Skeletal muscle cell (primary cell): Measurements from ENCODE around the gene MRPS2.

Experiments used
- DNase-seq: peaks from one replicate; pipeline ENCODE4 v3.0.0-alpha.2; 2010; ENCODE audit warnings: low read depth
- H3K4me3 ChIP-seq: 2 replicates; pipeline ENCODE4 v1.5.1; 2011; ENCODE audit warnings: low read depth, mild to moderate bottlenecking, control low read depth, low read length, moderate library complexity

Gene MRPS2

DNA sequence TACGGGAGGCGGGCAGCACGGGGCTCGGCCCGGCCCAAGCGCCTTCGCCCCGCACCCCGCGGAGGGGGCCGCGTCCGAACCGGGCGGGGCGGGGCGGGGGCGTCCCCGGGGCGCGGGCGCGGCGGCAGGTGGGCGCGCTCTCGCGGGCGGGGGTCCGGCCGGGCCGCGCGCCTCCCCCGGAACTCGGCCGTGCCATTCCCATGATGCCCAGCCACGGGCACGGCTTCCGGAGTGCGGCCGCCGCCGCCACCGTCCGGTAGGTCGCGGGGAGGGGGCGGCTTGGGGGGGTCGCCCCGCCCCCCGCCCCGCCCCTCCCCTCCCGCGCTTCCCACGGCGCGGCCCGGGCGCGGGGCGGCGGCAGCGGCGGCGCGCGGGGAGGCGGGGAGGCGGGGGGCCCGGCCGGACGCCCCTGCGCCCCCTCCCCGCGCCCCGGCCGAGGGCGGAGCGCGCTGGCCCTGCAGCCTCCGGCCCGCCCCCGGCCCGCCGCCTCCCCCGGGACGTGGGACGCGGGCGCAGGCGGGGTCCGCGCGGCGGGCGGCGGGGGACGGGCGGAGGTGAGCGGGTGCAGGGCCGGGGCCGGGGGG, 20.9 kb upstream of the MRPS2 start, which contains the start of gene PPP1R26:
Gene PPP1R26 (plus strand): TSS at position 314 of the 584 bp plus-strand sequence. CDS start 4,729 bp downstream, outside the sequence.
- no peak for DNase-seq
- peak within 1 kb of the TSS; percentile 81 for H3K4me3 ChIP-seq

DNA sequence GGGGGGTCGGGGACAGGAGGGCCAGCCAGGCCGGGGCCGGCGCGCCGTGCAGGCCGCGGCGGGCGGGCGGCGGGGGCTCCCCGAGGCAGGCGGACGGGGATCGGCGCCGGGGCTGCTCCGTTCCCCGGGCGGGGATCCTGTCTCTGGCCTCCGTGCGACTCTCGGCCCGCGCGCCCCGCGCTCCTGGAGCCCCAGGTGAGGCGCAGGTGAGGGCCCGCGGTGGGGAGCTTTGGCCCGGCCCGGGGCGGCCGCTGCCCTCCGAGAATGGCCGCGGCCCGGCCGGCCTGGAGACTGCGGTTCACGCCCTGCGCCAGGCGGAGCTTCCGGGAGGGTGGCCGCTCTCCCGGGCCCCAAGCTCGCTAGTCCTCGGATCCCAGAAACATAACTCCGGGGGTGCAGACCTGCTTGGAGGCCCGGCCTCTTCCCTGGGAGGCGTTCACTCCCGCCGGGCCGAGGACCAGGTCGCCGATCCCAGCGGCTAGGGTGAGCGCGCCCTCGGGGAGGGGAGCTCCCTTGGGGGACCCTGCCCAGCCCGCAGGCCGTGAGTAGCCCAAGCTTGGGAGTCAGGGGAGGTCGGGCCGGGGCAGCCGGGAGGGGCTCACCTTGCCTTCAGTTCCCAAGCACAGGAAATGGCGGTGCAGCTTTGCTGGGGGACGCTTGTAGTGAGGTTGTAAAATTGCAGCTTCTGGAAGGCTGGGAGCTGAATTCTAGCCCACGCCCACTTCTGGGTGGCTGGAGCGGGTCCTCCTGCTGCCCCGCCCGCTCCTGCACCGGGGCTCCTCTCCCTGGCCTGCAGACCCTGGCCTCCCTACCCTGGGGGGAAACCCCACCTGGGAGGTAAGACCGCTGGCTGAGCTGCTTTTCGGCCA, 20.2 kb upstream of the MRPS2 start:
- peak overlapping the region; percentile 81 for H3K4me3 ChIP-seq
- no peak for DNase-seq

DNA sequence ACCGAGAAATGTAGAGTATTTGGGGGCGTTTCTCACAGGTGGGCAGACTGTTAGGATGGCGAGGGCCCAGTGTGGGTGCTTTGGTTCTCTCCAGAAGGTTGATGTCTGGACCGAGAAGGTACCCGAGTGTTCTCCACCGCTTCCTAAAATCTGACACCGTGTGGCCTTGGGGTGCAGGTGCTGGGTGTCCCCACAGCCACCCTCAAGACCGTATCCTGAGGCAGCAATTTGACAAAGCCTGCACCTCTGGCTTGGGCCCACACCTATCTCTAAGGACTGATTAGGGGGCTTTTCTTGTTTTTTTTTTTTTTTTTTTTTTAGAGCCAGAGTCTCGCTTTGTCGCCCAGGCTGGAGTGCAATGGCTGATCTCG, 19.6 kb upstream of the MRPS2 start:
- H3K4me3 ChIP-seq, result peak overlapping the region; percentile 81
- no peak for DNase-seq

DNA sequence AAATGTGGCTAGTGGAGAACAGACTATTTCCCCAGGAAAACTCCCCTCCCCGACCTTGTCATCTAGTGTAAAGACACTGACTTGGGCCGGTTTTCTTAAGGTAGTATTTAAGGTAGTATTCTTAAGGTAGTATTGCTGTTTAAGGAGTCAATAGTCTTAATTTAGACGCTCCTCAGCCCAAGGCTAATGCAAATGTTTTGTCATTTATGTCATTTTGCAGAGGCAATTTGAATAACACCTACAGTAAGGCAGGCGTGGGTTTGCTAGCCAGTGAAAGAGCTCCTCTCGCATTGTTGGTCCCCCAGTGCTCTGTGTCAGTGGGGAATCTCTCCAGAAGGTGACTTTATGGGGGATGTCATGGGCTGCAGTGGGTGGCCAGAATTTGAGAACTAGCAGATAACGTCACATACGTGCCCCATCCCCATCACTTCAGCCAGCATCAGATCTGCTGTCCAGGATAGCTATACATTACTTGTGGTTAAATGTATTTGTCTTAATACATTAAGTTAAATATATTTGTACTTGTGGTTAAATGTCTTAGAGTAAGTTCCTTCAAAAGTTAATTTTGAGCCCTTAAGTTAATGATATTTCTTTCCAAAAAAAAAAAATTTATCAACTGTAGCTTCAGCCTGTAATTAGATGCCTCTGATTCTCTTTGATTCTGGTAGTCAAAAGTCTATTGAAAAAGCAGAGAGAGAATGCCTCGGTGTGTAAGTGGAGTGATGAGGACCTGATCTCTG, 18.3 kb upstream of the MRPS2 start:
- no peak overlapping the region for H3K4me3 ChIP-seq
- DNase-seq, result no peak

DNA sequence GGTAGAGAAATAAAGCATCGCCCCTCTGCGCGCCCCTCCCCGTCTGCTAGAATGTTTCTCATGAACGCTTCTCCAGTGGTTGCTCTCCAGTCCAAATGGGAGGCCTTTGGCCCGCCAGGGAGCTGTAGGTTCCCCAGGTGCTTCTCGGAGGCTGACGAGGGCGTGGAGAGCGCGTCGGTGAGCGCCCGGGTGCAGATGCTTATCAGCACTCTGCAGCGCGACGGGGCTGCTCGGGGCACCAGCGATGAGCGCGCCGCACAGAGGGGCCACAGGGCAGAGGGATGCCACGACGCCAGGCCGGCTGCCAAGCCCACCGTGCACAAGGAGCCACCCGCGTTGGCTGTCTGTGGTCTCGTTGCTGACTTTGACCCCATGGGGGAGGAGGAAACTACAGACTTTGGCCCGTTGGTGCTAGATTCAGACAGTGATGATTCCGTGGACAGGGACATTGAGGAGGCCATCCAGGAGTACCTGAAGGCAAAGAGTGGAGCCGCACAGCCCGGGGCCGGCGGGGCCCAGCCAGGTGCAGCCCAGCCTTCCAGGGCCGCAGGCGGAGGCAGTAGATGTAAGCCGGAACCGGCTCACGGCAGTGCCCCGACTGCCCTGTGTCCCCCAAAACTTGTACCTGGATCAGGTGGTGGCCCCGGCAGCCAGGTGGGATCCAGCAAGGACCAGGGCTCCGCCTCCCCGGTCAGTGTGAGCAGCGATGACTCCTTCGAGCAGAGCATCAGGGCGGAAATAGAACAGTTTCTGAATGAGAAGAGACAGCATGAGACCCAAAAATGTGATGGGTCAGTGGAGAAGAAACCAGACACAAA, 15.8 kb upstream of the MRPS2 start:
- no peak for DNase-seq
- no peak overlapping the region for H3K4me3 ChIP-seq

DNA sequence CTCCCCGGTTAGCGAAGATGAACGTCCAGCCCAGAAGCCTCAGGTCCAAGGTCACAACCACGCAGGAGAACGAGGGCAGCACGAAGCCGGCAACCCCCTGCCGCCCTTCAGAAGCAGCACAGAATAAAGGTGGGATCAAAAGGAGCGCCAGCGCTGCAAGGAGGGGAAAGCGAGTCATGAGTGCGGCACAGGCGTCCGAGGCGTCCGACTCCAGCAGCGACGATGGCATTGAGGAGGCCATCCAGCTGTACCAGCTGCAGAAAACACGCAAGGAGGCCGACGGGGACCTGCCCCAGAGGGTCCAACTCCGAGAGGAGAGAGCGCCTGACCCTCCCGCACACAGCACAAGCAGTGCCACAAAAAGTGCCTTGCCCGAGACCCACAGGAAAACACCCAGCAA, 15.1 kb upstream of the MRPS2 start:
- no peak overlapping the region for H3K4me3 ChIP-seq
- no peak for DNase-seq

DNA sequence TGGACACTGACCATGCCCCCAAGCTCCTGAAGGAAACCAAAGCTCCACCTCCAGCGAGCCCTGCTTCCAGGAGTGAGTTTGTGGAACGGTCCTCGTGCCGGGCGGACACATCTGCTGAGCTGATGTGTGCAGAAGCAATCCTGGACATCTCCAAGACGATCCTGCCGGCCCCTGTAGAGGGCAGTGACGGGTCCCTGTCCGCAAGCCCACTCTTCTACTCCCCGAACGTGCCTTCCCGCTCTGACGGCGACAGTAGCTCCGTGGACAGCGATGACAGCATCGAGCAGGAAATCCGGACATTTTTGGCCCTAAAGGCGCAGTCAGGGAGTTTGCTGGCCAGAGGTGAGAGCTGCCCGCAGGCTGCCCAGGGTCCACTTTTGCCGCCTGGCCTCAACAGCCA, 14.7 kb upstream of the MRPS2 start:
- no peak for DNase-seq
- H3K4me3 ChIP-seq, result no peak overlapping the region

DNA sequence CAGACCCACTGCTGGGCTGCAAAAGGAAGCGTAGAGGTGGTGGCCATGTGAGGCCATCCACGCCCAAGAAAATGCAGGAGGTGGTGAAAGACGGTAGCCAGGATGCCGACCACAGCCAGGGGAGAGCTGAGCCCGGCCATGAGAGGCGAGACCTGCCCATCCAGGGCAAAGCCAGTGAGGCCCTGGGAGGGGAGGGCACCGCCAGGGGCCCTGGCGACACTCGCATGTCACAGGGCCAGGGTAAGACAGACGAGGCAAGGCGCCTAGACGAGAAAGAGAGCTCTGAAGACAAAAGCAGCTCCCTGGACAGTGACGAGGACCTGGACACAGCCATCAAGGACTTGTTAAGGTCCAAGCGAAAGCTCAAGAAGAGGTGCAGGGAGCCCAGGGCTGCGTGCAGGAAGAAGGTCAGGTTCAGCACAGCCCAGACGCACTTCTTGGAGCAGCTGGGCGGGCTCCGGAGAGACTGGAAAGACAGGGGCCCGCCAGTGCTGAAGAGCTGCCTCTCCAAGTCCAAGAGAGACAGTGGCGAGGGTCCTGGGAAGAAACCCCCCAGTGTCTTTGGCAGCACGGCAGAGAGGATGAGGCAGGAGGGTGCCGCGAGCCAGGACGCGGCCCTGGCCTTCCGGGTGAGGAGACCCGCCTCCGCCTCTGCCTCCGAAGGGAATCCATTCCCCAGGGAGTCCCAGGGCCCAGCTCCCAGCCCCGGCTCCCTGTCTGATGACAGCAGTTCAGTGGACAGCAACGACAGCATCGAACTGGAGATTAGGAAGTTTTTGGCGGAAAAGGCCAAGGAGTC, 14.0 kb upstream of the MRPS2 start:
- no peak overlapping the region for H3K4me3 ChIP-seq
- no peak for DNase-seq

DNA sequence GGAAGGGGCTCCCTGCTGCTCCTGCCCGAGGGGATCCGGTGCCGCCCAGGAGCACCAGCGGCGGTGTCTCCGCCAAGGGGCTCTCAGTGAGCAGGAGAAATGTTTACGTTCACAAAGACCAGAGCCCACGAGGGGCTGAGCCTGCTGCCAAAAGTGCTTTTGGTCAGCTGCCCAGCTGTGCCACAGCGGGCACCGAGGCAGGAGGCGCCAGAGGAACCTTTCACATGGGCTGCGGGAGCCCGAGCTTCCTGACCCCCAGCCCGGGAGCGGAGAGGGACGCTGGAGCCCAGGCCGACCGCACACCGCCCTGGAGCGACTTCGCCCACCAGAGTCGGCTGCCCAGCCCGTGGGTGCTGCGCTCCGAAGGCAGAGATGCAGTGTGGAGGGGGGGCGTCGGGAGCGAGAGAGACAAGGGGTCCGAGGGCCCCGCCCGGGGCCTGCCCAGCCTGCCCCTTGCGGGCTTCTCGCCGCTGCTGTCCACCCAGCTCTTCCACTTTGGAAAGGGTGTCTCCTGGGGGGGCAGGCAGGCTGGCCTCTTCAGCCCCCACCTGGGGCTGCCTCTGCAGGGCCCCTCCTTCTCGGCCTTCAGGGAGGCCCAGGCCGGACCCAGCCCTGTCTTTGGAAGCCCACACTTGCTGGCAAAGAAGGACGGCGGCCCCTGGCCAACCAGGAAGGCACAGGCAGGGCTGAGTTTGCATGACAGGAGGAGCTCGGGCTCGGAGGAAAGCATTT, 13.0 kb upstream of the MRPS2 start:
- no peak overlapping the region for H3K4me3 ChIP-seq
- DNase-seq, result no peak

DNA sequence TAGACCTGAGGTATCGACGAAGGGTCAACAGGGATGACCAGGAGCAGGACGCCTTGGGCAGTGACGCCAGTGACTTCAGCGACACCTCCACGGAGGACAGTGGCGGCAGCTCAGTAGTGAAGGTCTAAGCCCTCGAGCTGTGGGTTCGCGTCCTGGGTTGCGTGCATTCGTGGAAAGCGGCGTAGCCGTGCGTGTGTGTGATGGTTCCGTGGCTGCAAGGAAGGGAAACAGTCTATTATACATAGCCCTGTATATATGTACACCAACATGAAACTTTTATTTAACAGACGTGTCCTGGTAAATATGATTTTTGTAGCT, 12.5 kb upstream of the MRPS2 start:
- no peak overlapping the region for H3K4me3 ChIP-seq
- DNase-seq, result no peak

DNA sequence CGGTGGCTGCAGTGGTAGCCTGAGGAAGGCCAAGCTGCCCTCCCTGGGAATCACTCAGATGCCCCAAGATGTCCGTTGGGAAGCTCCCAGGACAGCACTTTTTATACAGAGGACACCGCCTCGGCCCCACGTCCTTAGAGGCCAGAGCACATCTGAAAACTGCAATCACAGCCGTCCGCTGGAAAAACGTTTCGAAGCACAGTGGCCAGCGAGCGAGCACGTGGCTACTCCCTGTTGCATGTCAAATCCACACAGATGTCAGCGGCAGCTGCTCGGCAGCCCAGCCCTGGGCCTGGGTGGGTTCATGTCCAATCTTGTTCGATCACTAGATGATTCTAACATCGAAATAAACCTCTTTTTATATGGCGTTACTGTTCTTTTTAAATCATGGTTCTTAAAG, 12.0 kb upstream of the MRPS2 start:
- H3K4me3 ChIP-seq, result no peak overlapping the region
- DNase-seq, result no peak

DNA sequence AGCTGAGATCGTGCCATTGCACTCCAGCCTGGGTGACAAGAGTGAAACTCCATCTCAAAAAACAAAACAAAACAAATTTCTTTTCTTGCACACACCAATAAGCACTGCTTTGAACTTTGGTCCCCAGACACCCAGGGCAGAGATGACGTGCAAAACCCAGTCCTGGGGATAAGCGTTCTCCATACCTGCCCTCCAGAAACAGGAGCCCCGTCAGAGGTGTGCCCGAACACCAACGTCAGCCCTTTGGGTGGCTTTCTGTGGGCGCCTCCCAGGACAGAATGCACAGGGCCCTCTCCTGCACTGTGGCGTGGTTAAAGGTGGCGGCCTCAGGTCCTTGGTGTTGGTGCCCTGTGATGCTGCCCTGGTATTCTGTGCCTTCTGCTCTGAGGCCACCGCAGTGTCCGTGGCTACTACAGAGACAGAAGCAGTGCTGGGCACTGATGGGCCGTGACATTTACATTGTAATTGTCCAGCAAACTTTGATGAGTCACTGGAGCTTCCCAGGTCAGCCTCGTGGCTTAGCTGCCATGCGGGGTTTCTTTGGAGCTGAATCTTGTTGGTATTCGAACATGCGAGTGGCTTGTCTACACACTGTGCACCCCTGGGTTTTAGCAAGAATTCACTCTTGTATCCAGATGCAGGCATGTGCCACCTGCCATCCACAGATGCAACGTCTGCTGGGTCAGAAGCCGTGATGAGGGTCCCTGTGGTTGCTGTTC, 11.1 kb upstream of the MRPS2 start:
- H3K4me3 ChIP-seq, result no peak overlapping the region
- no peak for DNase-seq

DNA sequence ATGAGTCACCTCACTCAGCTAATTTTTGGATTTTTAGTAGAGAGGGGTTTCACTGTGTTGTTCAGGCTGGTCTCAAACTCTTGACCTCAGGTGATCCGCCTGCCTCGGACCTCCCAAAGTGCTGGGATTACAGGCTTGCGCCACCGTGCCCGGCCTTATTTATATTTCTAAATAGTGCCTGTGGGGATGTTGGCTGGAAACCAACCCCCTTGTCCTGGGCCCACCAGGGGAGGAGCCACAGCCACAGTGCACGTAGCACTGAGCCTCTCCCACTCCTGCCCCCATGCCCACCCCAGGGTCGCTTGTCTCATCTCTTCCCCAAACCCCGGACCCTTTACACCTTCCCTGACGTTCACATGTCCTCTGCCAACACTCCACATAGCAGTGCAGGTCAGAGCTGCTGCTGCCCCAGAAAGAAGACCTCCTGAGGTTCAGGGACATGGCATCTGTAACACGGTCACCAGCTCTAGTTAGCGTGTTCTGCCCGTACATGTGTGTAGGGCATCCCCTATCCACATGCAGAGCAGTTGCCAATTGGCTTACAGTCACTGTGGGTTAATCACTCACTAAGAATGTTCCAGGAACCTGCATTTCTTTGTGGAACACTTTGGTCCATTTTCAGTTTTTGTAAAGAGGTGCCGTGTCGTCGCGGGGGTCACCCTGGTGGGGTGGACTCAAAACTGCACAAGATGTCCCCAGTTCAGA, 10.2 kb upstream of the MRPS2 start:
- DNase-seq, result no peak
- H3K4me3 ChIP-seq, result no peak overlapping the region

DNA sequence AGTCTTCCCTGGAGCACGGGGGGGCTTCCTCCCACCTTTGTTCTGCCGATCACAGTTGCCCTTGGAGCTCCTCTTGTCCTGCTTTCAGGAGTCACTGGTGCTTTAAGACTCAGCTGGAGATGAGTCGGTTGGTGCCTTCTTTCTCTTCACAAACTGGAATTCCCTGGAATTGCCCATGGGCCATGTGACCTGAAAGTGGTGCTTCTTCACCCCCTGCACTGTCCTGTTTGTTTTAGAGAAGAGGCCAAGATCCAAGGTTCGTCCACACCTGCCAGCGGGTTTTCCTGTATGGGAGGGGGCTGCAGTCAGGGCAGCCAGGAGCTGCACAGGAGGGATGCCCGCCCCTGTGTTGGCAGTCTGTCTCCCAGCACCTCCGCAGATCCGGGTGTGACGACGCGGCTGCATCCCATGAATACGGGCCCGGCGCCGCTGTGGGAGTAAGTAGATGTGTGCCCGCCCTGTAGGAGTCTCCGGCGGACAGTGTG, 9.5 kb upstream of the MRPS2 start:
- H3K4me3 ChIP-seq, result no peak overlapping the region
- DNase-seq, result no peak

DNA sequence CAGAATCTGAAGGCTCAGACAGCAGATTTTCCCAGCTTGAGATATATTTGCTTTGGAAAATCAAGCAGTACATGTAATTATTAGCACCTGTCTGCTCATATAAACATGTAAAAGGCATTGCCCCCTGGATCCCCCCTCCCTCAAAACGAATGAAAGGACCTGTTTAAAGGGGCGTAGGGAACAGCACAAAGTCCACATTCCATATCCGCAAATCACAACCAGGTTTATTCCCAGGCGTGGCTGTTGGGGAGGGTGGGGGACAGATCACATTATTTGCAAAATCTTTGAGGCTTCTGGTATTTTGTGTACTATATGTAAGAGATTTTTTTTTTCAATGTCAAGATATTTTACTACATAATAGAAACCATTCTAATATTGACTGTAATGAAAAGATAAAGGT, 8.7 kb upstream of the MRPS2 start:
- no peak for DNase-seq
- H3K4me3 ChIP-seq, result no peak overlapping the region

DNA sequence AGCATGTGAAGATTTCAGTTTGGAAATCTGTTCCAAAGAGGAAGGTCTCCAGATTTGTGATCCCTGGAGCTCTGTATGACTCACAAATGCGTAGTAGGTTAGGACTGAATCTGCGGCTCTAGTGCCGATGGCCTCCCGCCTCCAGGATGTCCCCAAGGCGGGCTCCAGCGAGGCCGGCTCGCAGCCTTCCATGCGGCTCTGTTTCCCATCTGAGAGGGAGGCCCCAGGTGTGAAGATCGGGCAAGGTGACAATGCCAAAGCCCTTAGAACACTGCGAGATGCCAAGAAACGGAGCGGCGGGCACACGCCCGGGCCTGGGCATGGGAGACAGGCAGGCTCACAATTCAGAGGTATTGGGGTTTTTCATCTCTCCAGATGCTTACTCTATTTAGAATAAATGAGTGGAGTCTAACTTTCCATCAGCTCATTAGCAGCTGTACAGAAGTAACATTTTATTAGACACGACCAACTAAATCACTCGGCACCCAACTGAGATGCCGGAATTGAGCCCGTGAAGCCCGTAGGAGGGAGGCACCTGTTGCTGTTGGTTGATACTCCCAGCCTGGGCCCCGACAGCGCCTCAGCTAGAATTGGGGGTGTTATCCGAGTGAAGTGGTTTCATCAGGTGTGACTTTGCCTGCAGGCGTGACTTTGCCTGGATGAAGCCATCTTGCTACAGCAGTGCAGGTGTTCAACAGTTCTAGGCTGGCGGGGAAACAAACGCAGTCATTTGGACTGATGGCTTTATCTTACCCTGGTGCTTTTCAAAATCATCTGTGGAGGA, 7.4 kb upstream of the MRPS2 start:
- no peak for DNase-seq
- no peak overlapping the region for H3K4me3 ChIP-seq
